GM21529 (cell line): ENCODE results near the gene MAST4.
A peak's percentile ranks its signal among the peaks of the same experiment; 100 is the strongest.
"Not testable (repeated sequence)": the region's sequence is repeated elsewhere in the genome, so short reads cannot be mapped to it uniquely, and the experiment has no call there.

ENCODE experiments used
- ATAC-seq: cut with Tn5 transposase; IDR thresholded peaks from one replicate; pipeline ENCODE4 v1.9.1; 2021; ENCODE audit not compliant: unreplicated experiment

MAST4 gene

DNA sequence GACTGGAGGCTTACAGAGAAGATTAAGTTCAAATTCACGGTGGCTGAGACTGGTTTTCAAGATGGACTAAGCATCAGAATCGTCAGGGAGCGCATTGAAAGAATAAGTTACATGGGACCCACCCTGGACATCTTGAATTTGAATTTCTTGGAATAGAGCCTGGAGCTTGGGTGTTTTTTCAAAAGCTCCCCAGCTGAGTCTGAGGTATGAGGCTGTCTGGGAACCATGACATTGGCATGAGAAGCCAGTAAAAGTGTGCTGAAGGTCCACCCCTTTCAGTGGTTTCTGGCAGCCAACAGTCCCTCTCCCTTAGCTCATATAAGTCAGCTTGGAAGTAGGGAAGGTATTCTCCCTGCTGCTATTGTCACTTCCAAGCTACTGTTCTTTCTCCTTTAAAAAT lies 97.8 kb downstream of the MAST4 start:
- ATAC-seq = no peak

DNA sequence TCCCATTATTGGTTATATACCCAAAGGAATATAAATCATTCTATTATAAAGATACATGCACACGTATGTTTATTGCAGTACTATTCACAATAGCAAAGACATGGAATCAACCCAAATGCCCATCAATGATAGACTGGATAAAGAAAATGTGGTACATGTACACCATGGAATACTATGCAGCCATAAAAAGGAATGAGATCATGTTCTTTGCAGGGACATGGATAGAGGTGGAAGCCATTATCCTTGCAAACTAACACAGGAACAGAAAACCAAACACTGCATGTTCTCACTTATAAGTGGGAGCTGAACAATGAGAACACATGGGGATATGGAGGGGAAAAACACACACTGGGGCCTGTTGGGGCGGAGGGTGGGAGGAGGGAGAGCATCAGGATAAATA lies 99.6 kb downstream of the MAST4 start:
- not testable (repeated sequence) for ATAC-seq

DNA sequence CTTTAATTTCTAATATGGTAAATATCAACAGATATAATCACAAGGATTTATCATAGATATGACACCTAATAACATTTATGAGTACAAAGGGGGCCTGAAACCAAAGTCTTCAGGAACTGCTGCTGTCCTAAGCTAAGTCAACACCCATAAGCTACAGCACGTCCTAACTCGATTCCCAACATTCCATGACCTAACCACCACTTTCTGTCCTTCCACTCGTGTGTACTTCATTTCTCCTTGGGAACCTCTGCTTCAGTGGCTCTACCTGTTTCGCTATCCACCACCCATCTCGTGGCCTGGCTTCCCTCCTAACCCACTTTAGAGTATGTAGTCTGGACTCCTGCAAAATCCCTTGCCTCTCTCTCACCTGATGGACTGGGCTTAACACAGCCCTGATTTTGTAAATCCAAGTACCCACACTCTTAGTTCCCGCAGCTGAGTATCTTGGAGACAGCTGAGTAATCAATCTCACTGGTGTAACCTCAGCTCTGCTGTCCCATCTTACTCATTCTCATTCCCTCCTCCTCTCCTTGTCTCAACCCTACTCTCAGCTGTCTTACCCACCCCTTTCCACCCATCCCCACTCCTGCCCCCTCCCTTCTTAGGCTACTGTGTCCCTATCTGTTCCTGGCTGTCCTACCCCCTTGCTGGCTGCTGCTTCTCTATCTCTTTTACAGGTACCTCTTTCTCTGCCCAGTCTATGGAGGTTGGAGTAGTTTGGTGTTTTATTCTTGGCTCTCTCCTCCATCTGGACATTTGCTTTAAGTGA lies 101.8 kb downstream of the MAST4 start:
- ATAC-seq = no peak

DNA sequence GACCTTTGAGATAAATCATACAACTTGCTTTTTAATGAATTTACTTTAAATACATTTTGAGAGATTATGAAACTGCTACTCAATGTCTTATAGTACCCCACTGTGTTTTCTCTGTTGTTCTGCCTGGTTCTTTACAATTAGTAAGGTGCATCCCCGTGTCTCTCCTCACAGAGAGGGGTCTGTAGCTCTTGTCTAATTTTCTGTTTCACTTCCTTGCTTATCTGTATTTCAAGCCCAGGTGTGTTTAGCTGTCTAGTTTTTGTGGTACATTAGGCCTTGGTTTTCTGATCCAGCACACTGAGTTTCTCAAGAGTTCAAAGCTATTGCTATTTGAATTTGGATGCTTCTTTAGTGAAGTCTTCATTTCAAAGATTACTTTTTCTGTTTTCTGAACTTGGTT lies 105.1 kb downstream of the MAST4 start:
- peak; percentile 92 for ATAC-seq

DNA sequence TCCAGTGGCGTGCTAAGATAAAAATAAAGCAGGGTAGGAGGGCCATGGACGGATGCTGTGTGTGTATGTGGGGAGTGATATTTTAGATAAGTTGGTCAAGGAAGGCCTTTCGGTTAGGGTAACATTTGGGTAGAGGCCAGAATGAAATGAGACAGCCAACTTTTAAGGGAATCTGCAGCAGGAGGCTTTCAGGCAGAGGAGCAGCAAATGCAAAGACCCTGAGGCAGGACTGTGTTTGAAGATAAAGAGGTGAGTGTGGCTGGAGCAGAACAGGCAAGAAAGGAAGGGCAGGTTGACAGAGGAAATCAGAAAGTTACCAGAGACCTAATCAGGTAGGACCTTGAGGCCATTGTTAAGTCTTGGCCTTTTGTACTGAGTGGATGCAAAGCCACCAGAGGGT lies 106.2 kb downstream of the MAST4 start:
- no peak for ATAC-seq

DNA sequence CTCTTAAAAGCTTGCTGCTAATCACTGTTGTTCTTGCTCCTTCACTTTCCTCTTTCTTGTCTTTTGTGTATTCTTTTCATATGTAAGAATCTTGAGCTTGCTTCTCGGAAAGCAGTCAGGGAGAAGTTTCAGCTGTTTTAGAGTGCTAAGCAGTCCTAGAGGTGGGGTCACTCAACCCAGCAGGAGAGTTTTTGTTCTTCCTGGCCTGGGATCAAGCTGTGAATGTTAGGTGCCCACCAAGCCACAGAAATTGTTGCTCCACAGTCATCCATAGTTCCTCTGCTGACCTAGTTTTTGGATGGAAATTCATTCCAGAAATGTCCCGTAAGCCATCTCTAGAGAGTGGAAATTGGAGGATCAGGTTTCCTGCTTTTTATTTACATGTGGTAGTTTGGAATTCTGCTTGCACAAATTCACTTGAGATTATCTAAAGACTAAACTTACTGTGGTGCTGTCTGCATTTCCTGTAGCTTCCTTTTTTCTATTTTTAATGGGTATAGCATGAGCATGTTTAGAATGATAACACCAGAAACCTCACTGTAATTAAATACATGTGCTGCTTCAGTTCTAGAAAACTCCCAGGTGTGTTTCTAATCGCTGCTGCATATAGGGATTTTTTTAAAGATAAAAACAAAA lies 108.7 kb downstream of the MAST4 start:
- no peak for ATAC-seq

DNA sequence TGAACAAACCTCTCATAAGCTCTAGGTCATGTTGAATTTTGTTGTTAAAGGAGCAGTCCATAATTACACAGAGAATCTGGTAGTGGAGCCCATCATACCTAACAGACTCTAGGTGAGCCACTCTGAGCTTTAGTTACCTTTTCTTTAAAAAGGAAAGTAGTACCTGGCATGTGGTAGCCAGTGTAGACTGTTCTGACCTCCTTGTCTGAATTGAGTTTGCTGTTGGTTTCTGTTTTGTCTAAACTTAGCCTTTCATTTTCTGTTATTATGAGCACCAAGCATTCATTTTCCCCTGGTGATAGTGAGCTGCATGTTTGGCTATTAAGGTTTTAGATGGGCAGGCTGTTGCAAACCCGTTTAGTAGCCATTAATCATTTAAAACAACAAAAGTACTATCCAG lies 112.2 kb downstream of the MAST4 start:
- ATAC-seq = peak; percentile 71

DNA sequence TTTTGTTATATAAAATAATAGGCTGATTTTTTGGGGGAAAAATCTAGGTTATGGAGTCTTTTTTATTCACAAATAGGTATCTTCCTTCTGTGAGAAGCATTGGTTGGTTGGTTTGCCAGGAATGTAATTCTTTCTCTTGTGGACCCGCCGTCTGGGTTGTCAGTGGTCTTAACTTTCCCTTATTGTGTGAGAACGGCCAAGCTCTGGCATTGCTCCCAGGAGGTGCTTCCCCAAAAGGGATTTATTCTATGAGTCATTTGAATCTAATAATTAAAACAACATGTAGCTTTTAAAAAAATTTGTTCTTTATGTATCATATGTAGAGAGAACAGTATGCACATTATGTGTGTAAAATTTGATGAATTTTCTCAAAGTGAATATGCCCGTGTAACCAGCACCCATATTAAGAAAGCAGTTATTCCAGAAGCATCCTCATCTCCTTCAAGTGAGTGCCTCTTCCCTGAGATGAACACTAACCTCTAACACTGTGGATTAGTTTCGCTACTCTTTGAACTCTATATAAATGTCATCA lies 114.4 kb downstream of the MAST4 start:
- ATAC-seq = no peak

DNA sequence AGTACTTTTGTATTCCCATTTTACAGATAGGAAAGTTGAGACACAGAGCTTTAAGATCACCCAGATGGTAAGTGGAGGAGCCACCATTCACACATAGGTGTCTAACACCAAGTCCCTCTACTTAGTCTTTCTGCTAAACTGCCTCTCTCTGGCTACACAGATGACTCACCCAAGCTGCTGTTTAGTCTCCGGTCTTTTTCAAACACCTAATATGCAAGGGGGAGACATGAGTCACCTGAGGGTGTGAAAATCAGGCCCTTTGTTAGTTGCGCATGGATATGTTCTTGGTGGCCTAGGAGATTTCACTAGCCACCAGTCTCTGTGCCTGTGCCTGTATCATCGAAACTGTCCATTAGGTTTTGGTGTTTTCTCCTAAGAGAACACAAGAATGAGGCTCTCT lies 117.8 kb downstream of the MAST4 start:
- ATAC-seq = no peak

DNA sequence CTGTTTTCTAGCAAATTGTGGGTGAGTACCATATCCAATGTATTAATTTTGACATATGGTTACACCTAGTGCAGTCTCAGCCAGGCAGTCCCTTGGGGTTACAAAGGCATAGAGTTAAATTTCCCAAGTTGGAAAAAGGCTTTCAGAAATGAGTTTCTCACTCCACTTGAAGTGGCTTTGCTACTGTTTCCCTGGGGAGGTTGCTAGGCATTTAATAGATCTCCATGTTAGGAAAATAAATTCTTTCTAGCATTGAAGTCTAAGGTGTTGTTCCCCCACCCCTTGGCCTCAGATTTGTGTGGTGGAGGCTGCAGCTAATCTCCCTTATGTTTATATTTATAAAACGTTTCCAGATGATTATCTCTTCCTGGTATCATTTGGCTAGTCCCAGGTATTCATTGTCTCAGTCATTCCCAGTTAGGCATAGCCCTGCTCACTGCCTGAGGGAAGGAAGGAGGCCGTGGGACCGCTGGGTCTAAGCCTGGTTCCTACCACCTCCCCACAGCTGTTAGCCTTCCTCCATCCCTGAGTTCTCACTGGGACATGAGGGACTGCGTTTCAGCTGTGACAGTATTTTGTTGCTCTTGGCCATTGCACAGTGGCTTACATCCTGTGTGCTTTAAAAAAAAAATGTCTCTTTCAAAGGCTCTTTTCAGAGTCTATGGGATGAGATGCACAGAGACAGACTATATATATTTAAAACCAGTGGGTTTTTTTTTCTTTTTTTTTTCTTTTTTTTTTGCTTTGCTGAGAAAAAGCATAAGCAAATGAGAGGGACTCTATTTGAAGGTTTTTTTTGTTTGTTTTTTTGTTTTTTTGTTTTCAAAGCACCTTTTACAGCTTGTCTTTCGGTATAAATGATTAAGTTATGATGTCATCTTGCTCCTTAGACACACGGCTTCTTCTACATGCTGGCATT lies 121.5 kb downstream of the MAST4 start:
- no peak for ATAC-seq

DNA sequence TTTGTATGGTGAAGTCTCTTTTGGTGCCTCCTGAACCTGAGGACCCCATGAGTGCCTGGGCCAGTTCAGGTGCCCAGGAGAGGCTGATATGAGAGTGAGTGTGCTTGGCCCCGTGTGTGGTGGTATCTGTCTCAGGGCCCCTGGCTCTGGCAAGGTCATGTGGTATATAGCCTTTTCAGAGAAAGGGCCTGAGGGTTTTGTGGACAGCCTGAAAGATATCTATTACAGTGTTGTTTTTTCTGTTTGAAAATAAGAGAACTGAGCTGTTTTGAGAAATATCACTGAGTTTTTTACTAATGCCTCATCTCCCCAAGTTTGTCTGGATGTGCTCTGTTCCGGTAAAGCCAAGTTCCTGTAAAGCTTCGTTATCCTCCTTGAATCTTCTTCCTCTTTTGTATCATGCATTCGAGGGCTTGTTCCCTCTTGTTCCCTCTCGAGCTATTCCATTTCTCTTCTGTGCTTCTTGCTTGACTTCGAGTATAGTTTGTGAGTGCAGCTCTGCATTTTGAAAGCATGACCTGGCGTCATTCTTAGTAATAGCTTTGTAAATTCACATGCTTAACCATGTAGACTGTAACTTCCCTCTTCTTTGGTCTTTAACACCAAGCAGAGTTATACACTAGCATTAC lies 122.3 kb downstream of the MAST4 start:
- no peak for ATAC-seq

DNA sequence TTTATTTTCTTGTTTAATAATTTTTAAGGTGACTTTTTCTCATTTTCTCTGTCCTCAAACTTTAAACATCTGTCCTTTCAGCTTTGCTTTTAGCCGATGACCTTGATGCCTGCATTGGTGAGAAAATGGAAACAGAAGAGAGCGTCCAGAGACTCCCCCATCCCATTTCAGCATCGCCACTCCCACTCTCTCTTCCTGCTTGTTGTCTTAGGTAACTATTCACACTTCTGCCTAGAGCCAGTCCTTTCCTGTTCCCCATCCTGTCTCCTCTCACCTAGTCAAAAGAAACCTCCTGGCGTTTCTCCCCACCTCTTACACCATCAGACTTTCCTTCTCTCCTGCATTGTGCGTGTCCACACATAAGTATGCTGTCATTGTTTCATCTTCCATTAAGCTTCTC lies 124.6 kb downstream of the MAST4 start:
- ATAC-seq = no peak

DNA sequence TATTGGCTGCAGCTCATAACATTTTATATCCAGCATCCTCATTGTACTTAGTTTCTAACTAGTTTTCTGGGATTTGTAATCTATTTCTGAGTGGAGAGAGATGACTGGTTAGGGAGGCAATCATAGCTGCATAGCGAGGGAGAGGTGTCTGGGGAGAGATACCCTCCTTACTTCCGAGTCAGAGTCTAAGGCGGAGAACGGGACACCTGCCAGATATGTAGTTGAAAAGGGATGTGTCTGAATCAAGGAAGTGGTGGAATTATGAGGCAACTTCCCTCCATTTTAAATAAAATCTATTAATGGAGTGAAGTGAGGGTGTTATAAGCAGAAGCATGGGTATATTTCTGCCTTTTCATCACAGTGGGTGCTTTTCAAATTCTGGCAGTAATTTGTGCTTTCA lies 126.5 kb downstream of the MAST4 start:
- ATAC-seq = no peak

DNA sequence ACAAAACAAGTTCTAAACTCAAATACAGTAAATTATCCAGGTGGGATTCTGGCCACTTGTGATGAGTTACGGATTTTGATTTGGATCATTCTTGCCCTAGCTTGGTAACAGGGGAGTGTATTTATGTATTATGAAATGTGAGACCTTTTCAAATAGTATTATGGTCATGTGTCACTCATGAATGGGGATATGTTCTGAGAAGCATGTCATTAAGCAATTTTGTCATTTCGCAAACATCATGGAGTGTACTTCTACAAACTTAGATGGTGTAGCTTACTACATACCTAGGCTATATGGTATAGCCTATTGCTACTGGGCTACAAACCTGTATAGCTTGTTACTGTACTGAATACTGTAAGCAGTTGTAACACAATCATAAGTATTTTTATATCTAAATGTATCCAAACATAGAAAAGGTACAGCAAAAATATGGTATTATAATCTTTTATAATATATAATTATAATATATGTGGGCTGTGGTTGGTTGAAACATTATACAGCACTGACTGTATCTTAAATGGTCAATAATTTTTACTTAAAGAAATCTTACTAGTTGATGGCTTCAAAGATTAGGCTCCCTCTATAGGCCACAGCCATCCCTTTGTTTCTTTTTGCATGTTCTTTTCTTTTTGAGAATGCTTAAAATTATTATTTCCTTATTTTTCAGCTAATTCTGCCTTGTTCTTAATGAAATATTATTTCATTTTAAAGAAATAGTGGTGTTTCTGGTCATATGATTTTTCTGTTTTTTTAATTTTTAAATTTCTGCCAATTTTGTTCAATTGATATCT lies 128.4 kb downstream of the MAST4 start:
- no peak for ATAC-seq

DNA sequence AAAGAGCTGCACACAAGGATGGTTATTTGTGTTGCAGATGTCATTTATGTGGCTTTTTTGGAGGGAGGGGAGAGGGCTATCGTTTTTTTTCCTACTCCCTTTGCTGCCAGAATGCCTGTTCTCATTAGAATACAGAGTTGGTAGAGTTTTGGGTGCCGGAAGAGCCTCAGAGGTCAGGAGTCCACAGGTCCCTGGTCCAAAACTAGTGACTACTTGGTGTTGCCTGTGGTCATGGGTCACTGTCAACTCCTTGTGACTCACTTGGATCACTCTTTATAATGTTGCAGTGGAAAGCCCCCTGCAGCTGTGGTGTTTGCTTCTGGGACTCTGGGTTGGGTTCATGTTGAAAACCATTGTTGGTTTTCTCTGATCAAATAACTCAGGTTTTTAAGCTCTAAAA lies 131.4 kb downstream of the MAST4 start:
- no peak for ATAC-seq

DNA sequence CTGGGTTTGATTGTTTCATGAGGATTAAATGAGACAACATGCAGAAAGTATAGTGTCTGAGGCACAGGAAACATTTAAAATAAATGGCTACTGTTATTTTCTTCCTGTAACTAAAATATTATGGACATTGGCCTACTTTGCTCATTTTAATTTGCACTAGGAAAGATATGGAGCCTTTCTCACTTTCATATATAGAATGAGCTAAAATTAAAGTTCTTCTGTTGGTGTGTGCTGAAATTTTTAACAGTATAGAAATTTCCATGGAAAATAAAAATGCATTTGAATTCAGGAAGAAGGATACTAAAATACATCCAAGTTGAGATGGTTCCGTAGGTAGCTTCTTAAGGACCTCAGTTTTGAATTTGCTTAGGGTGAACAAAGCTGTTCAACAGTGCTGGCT lies 131.9 kb downstream of the MAST4 start:
- ATAC-seq = no peak

DNA sequence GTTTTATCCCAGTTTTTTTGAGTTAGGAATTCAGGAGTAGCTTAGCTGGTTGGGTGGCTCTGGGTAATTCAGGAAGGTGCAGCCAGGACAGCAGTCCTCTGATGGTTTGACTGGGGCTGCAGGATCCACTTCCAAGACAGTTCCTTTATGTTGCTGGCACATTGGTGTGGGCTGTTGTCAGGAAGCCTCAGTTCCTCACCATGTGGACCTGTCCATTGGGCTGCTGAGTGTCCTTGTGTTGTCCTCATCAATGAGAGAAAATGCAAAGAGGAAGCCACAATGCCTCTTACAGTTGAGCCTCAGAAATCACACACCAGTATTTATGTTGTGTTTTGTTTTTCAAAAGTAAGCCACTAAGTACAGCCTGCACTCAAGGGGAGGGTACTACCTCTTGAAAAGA lies 140.9 kb downstream of the MAST4 start:
- no peak for ATAC-seq

DNA sequence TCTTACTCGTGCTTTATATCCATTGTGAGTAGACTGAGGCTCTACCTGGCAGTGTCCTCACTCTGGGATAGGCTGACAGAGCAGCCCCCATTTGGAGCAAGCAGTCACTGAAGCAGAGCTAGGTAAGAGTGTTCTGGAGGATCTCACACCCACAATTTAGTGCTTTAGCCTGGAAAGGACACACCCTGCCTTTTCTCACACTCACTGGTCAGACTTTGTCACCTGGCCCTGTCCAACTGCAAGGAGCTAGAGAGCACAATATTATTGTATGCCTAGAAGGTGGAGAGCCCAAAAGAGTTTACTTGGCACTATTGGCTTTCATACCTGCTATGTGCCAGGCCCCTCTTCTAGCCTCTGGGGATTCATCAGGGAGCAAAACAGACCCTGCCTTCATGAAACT lies 141.9 kb downstream of the MAST4 start:
- ATAC-seq = no peak

DNA sequence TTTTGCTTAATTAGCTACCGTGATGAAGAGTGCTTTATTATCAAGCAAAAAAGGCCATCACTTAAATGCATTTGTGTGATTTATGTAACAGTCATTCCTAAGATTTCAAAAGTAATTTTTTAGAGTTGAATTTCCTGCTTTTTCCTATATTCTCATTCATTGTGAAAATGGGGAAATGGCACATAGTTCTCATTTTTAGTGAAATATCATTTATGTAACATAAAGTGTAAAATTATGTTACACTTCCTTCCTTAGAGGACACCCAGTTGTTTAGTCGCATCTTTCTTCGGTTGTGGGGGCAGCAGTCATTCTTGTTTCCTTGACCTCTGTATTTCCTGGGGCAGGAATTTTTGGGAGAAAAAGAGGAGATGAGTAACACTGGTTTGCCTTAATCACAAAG lies 142.8 kb downstream of the MAST4 start:
- no peak for ATAC-seq

DNA sequence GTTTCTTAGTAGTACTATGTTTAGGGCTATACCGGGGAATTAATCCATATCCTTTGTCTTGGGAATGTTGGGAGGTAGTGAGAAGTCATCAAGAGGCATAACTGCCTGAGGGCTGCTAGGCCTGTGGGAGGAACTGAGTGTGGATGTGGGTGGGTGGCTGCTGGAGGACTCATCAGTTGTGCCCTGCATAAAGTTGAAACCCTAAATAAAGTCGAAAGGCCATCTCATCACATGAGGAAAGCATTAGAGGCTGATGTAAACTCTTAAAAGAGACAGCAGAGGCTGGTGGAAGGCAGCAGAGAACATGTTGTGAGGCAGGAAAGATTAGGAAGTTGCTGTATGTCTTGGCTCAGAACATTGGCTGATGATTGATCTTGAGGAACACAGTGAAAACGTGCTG lies 143.8 kb downstream of the MAST4 start:
- ATAC-seq = no peak
